Kidney epithelial cell (primary cell): ENCODE measurements around the gene FGD2. TPM values are rescaled to one million over a fixed set of nuclear protein-coding genes. Genes with fewer than 3 reads are reported as not detected.

Experiments
- DNase-seq: peaks from one replicate; pipeline ENCODE4 v3.0.0-alpha.2; 2010; ENCODE audit warnings: low read depth
- H3K27me3 ChIP-seq: 2 replicates; pipeline ENCODE4 v1.6.0; 2011; ENCODE audit warnings: low read length; ENCODE audit not compliant: control insufficient read depth, insufficient read depth
- H3K36me3 ChIP-seq: 2 replicates; pipeline ENCODE4 v1.5.1; 2011; ENCODE audit warnings: low read length; ENCODE audit not compliant: control insufficient read depth, insufficient read depth
- H3K4me3 ChIP-seq: 2 replicates; pipeline ENCODE4 v1.5.1; 2011; ENCODE audit warnings: low read depth, mild to moderate bottlenecking, control low read depth, low read length
- CTCF ChIP-seq: IDR thresholded peaks from 2 replicates; pipeline ENCODE4 v1.5.1; 2011; ENCODE audit warnings: mild to moderate bottlenecking, moderate library complexity, low read length, control low read depth, inconsistent platforms; ENCODE audit not compliant: insufficient read depth, poor library complexity, severe bottlenecking
- total RNA-seq: library from RNA; depleted of rRNA; stranded (reverse); fragments of >200 nt; gene quantifications from 2 replicates; pipeline ENCODE4 v1.2.3, GENCODE V29; 2015

Gene FGD2
- total RNA-seq, 1 donor from 2014 or later: 0.04 TPM

- DNase-seq: peak; percentile 51
- Histone ChIP-seq H3K27me3 (no peaks in the 10 kb centered on the region), H3K4me3 (no peak overlapping the region), H3K36me3 (no peaks in the 10 kb centered on the region)
- peak; percentile 98 for TF ChIP-seq CTCF
Measured at GRCh38 chr6:37018198-37019064, 13.0 kb downstream of the FGD2 start.

GRCh38 chr6:37019065-37019450 is 13.6 kb downstream of the FGD2 start:
- Histone ChIP-seq H3K4me3 (no peak overlapping the region), H3K36me3 (no peaks in the 10 kb centered on the region), H3K27me3 (no peaks in the 10 kb centered on the region)
- TF ChIP-seq CTCF: no peak
- DNase-seq: no peak

GRCh38 chr6:37020381-37020780 is 14.9 kb downstream of the FGD2 start:
- no peak overlapping the region for H3K4me3 ChIP-seq
- H3K36me3 ChIP-seq: no peaks in the 10 kb centered on the region
- no peak for DNase-seq
- no peaks in the 10 kb centered on the region for H3K27me3 ChIP-seq
- TF ChIP-seq CTCF: no peak

GRCh38 chr6:37020812-37021211 is 15.4 kb downstream of the FGD2 start:
- no peaks in the 10 kb centered on the region for H3K36me3 ChIP-seq
- TF ChIP-seq CTCF: no peak
- H3K4me3 ChIP-seq: no peak overlapping the region
- no peak for DNase-seq
- no peaks in the 10 kb centered on the region for H3K27me3 ChIP-seq

- no peaks in the 10 kb centered on the region for H3K36me3 ChIP-seq
- H3K27me3 ChIP-seq: no peaks in the 10 kb centered on the region
- H3K4me3 ChIP-seq: no peak overlapping the region
- no peak for DNase-seq
- peak; percentile 56 for TF ChIP-seq CTCF
Measured at GRCh38 chr6:37021356-37022129, 16.1 kb downstream of the FGD2 start.
